Loucy (cell line): Measurements from ENCODE around the gene ZNF611.

Source experiments
- H2AFZ ChIP-seq: fragments of 200-600 bp; sonication (generic); 2 replicates; pipeline ENCODE4 v1.6.0; 2016; ENCODE audit warnings: antibody characterized with exemption, mild to moderate bottlenecking, low read length, moderate library complexity
- H3F3A ChIP-seq: fragments of 200-600 bp; 2 replicates; pipeline ENCODE4 v1.6.0; 2016; ENCODE audit warnings: antibody characterized with exemption, low read depth, mild to moderate bottlenecking
- H3K27me3 ChIP-seq: fragments of 200-600 bp; sonication (generic); 2 replicates; pipeline ENCODE4 v1.6.1; 2014; ENCODE audit warnings: low read length, mild to moderate bottlenecking; ENCODE audit not compliant: insufficient read depth, poor library complexity, severe bottlenecking
- H3K36me3 ChIP-seq: fragments of 200-600 bp; sonication (generic); 2 replicates; pipeline ENCODE4 v1.6.1; 2016; ENCODE audit warnings: low read length; ENCODE audit not compliant: insufficient read depth
- H3K4me1 ChIP-seq: fragments of 200-600 bp; sonication (generic); 2 replicates; pipeline ENCODE4 v1.5.1; 2014; ENCODE audit warnings: low read length, mild to moderate bottlenecking; ENCODE audit not compliant: insufficient read depth, poor library complexity, severe bottlenecking
- H3K4me2 ChIP-seq: fragments of 200-600 bp; sonication (generic); 2 replicates; pipeline ENCODE4 v1.6.0; 2014; ENCODE audit warnings: antibody characterized with exemption, low read length, low read depth, mild to moderate bottlenecking; ENCODE audit not compliant: poor library complexity, severe bottlenecking
- H3K4me3 ChIP-seq: fragments of 200-600 bp; sonication (generic); 2 replicates; pipeline ENCODE4 v1.5.1; 2014; ENCODE audit warnings: low read length, mild to moderate bottlenecking, mixed read lengths; ENCODE audit not compliant: poor library complexity, severe bottlenecking
- H3K79me2 ChIP-seq: fragments of 200-600 bp; sonication (generic); 2 replicates; pipeline ENCODE4 v1.6.1; 2014; ENCODE audit warnings: low read length; ENCODE audit not compliant: insufficient read depth
- H3K9ac ChIP-seq: fragments of 200-600 bp; sonication (generic); 2 replicates; pipeline ENCODE4 v1.6.0; 2014; ENCODE audit warnings: mild to moderate bottlenecking, low read depth, low read length, moderate library complexity; ENCODE audit not compliant: poor library complexity, severe bottlenecking
- H3K9me2 ChIP-seq: fragments of 200-600 bp; sonication (generic); replicated peaks from 2 replicates; pipeline ENCODE4 v1.6.1; 2016; ENCODE audit warnings: low read depth, low read length, mixed read lengths
- H3K9me3 ChIP-seq: fragments of 200-600 bp; sonication (generic); 2 replicates; pipeline ENCODE4 v1.6.1; 2014; ENCODE audit warnings: mild to moderate bottlenecking, antibody characterized with exemption, low read length, low read depth; ENCODE audit not compliant: insufficient read depth
- H4K20me1 ChIP-seq: fragments of 200-600 bp; sonication (generic); 2 replicates; pipeline ENCODE4 v1.6.0; 2014; ENCODE audit warnings: antibody characterized with exemption, low read length, mild to moderate bottlenecking; ENCODE audit not compliant: insufficient read depth, poor library complexity, severe bottlenecking
- CTCF ChIP-seq: fragments of 200-600 bp; sonication (generic); conservative IDR thresholded peaks from 2 replicates; pipeline ENCODE4 v1.5.1; 2014; ENCODE audit warnings: mild to moderate bottlenecking, antibody characterized with exemption, low read length
- EZH2phosphoT487 ChIP-seq: fragments of 200-600 bp; IDR thresholded peaks from 2 replicates; pipeline ENCODE4 v1.6.1; 2018; ENCODE audit warnings: antibody characterized with exemption, mild to moderate bottlenecking, moderate library complexity, borderline replicate concordance

Gene ZNF611

GRCh38 chr19:52665529-52665928, 69.3 kb downstream of the ZNF611 start:
- H3K4me1 ChIP-seq: no peaks in the 10 kb centered on the region
- H3K27me3 ChIP-seq: no peaks in the 10 kb centered on the region
- H2AFZ ChIP-seq: no peak overlapping the region
- H3K9me2 ChIP-seq: no peaks in the 10 kb centered on the region
- H3K9ac ChIP-seq: no peak overlapping the region
- H3K4me3 ChIP-seq: no peak overlapping the region
- H4K20me1 ChIP-seq: no peaks in the 10 kb centered on the region
- no peak overlapping the region for H3K4me2 ChIP-seq
- H3K79me2 ChIP-seq: peaks cover 23% of the 10 kb centered on the region; the same call in 1 of the 2 replicates
- no peaks in the 10 kb centered on the region for H3F3A ChIP-seq
- H3K9me3 ChIP-seq: no peaks in the 10 kb centered on the region
- peaks cover 12% of the 10 kb centered on the region; the same call in 1 of the 2 replicates for H3K36me3 ChIP-seq
- TF ChIP-seq CTCF: no peak
- no peak for TF ChIP-seq EZH2phosphoT487

- no peaks in the 10 kb centered on the region for H4K20me1 ChIP-seq
- H3K9me2 ChIP-seq: no peaks in the 10 kb centered on the region
- no peaks in the 10 kb centered on the region for H3K4me1 ChIP-seq
- no peaks in the 10 kb centered on the region for H3K27me3 ChIP-seq
- H2AFZ ChIP-seq: no peak overlapping the region
- no peaks in the 10 kb centered on the region for H3F3A ChIP-seq
- no peak overlapping the region for H3K4me3 ChIP-seq
- no peaks in the 10 kb centered on the region for H3K9me3 ChIP-seq
- H3K79me2 ChIP-seq: peaks cover 18% of the 10 kb centered on the region; the same call in 1 of the 2 replicates
- TF ChIP-seq EZH2phosphoT487 (no peak), CTCF (no peak)
- peaks cover 17% of the 10 kb centered on the region; the same call in 1 of the 2 replicates for H3K36me3 ChIP-seq
- no peak overlapping the region for H3K4me2 ChIP-seq
- no peak overlapping the region for H3K9ac ChIP-seq
Observed at GRCh38 chr19:52665027-52665426, 69.8 kb downstream of the ZNF611 start.

GRCh38 chr19:52664461-52664860, 70.4 kb downstream of the ZNF611 start:
- H3F3A ChIP-seq: no peaks in the 10 kb centered on the region
- H3K9me2 ChIP-seq: no peaks in the 10 kb centered on the region
- H3K4me2 ChIP-seq: no peak overlapping the region
- no peak overlapping the region for H2AFZ ChIP-seq
- peaks cover 12% of the 10 kb centered on the region; the same call in 1 of the 2 replicates for H3K79me2 ChIP-seq
- H3K9me3 ChIP-seq: no peaks in the 10 kb centered on the region
- no peaks in the 10 kb centered on the region for H3K4me1 ChIP-seq
- H3K27me3 ChIP-seq: no peaks in the 10 kb centered on the region
- no peak overlapping the region for H3K9ac ChIP-seq
- H3K36me3 ChIP-seq: peaks cover 20% of the 10 kb centered on the region; the same call in 1 of the 2 replicates
- TF ChIP-seq EZH2phosphoT487: no peak
- no peak for TF ChIP-seq CTCF
- H4K20me1 ChIP-seq: no peaks in the 10 kb centered on the region
- no peak overlapping the region for H3K4me3 ChIP-seq
